Neutrophil (primary cell): ENCODE data around the gene GPR15LG.
"Not testable (repeated sequence)": the region's sequence is repeated elsewhere in the genome, so short reads cannot be mapped to it uniquely, and the experiment has no call there.

Experiments
- H3K27ac ChIP-seq: fragments of 200-600 bp; sonication (generic); 2 replicates; pipeline ENCODE4 v1.5.1; 2016; ENCODE audit warnings: mild to moderate bottlenecking, moderate library complexity
- H3K27me3 ChIP-seq: fragments of 200-600 bp; sonication (generic); 2 replicates; pipeline ENCODE4 v1.6.0; 2016; ENCODE audit warnings: mild to moderate bottlenecking
- H3K36me3 ChIP-seq: fragments of 200-600 bp; sonication (generic); 2 replicates; pipeline ENCODE4 v1.5.1; 2017
- H3K4me1 ChIP-seq, 2 experiments: fragments of 200-600 bp in 1 of 2; sonication (generic) in 1 of 2; 1 replicate in 1 of 2; 2 replicates in 1 of 2; pipeline versions ENCODE4 v1.5.1 to v1.6.1; 2013 to 2016; ENCODE audit warnings: low read depth in 1 of 2, low read length in 1 of 2, mild to moderate bottlenecking in 1 of 2, moderate library complexity in 1 of 2; ENCODE audit not compliant: control insufficient read depth in 1 of 2, insufficient read depth in 1 of 2
- H3K4me3 ChIP-seq, 2 experiments: fragments of 200-600 bp in 1 of 2; sonication (generic) in 1 of 2; 1 replicate in 1 of 2; 2 replicates in 1 of 2; pipeline ENCODE4 v1.5.1; 2013 to 2016; ENCODE audit warnings: low read depth in 1 of 2, low read length in 1 of 2, mild to moderate bottlenecking in 1 of 2, moderate library complexity in 1 of 2
- H3K9me3 ChIP-seq: fragments of 200-600 bp; sonication (generic); 2 replicates; pipeline ENCODE4 v1.5.1; 2016
- TF ChIP-seq, protein P1 (sequence below): fragments of 200-600 bp; sonication (generic); IDR thresholded peaks from 2 replicates; pipeline ENCODE4 v1.5.1; 2016; ENCODE audit warnings: antibody characterized with exemption

Gene GPR15LG

DNA sequence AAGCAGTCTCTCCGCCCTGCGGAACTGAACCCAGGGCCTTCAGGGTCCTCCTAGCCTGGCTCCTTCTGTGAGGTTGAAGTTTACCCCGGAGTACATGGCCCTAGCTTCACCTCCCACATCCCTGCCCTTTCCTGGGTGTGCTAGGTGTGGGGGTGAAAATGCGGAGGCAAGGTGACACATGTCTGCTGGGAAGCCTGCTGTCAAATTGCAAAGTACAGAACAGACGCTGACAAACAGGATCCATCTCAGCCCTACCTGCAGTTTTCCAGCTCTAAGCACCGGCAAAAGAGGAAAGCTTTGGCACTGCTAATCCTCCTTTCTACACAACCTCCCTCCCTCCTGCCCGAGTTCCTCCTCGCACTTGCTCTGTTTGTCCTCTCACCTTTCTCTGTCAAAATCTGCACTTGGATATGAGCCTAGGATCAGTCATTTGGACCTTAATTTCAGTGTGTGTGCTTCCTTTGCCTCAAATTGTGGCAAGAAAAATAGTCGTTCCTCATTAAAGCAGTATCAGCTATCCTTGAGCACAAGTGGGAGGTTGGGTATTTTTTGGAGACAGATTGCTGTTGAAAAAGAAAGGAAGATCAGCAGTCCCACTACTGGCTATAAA lies 14.4 kb upstream of the GPR15LG start:
- Histone ChIP-seq H3K4me1 (peaks cover 45 to 47% of the 10 kb centered on the region in 2 experiments), H3K9me3 (no peaks in the 10 kb centered on the region), H3K27me3 (peaks cover 11% of the 10 kb centered on the region), H3K4me3 (peak overlapping the region in 1 of 2 experiments; percentile 31), H3K36me3 (peaks cover 5% of the 10 kb centered on the region), H3K27ac (peak overlapping the region; percentile 39)
- TF ChIP-seq, protein P1, sequence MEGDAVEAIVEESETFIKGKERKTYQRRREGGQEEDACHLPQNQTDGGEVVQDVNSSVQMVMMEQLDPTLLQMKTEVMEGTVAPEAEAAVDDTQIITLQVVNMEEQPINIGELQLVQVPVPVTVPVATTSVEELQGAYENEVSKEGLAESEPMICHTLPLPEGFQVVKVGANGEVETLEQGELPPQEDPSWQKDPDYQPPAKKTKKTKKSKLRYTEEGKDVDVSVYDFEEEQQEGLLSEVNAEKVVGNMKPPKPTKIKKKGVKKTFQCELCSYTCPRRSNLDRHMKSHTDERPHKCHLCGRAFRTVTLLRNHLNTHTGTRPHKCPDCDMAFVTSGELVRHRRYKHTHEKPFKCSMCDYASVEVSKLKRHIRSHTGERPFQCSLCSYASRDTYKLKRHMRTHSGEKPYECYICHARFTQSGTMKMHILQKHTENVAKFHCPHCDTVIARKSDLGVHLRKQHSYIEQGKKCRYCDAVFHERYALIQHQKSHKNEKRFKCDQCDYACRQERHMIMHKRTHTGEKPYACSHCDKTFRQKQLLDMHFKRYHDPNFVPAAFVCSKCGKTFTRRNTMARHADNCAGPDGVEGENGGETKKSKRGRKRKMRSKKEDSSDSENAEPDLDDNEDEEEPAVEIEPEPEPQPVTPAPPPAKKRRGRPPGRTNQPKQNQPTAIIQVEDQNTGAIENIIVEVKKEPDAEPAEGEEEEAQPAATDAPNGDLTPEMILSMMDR, result no peak

GRCh38 chr10:84160663-84161362 lies 12.8 kb upstream of the GPR15LG start:
- no peaks in the 10 kb centered on the region for H3K36me3 ChIP-seq
- H3K4me3 ChIP-seq, result no peak overlapping the region
- H3K27me3 ChIP-seq, result peaks cover 27% of the 10 kb centered on the region
- TF ChIP-seq, protein P1, result no peak
- H3K4me1 ChIP-seq, result peaks cover 34 to 36% of the 10 kb centered on the region in 2 experiments
- H3K27ac ChIP-seq, result no peak overlapping the region
- H3K9me3 ChIP-seq, result no peaks in the 10 kb centered on the region

- Histone ChIP-seq H3K27me3 (peaks cover 27% of the 10 kb centered on the region), H3K9me3 (no peaks in the 10 kb centered on the region), H3K4me1 (peaks cover 4 to 5% of the 10 kb centered on the region in 2 experiments), H3K27ac (no peak overlapping the region), H3K36me3 (no peaks in the 10 kb centered on the region), H3K4me3 (no peak overlapping the region)
- TF ChIP-seq, protein P1, result no peak
These were observed 9.6 kb upstream of the GPR15LG start for GRCh38 chr10:84163996-84164395.

DNA sequence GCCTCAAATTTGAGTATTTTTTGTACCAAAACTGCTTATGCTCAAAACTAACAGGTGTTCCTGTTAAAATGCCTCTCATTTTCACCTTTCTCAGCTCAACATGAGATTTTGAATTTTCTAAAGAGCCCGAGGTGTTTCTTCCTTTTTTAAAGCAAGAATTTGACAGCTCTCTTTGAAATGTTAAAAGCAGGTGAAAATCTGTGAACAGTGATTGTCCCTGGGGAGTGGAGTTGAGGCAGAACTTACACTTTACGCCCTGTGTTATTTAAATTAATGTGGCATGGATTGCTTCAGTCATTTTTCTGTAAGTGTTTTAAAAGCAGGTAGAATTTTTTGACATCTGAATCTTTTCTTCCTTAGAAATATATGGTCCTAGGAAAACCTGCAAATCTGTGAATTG lies 9.2 kb upstream of the GPR15LG start:
- Histone ChIP-seq H3K9me3 (no peaks in the 10 kb centered on the region), H3K27me3 (peaks cover 27% of the 10 kb centered on the region), H3K4me3 (no peak overlapping the region), H3K4me1 (peaks cover 0 to under 1% of the 10 kb centered on the region in 2 experiments), H3K36me3 (no peaks in the 10 kb centered on the region), H3K27ac (no peak overlapping the region)
- TF ChIP-seq, protein P1, result no peak

DNA sequence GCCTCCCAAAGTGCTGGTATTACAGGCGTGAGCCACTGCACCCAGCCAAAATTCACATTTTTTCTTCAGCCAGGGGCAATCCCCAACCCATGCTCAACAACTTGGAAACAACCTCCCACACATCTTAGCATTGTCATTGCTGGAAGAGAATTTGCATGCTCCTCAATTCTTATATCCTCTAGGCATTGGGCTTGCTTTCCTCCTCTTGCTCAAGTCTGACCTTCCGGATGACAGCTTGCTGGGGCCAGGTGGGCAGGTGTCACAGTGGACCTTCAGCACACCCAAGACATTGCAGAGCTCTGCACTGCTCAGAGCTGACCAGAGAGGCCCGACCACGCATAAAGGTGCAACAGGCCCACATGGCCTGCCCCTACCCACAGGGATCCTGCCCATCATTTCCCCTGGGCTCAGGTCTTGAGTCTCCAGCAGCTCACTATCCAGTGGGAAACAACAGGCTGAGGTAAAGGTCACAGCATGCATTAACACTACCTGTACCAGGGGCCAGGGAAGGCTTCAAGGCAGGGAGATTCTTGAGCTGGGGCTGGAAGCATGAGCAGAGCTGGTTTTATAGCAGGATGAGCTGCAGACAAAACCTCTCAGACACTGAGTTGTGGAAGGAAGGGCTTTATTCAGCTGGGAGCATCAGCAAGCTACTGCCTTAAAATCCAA lies 6.8 kb upstream of the GPR15LG start:
- TF ChIP-seq, protein P1, result no peak
- H3K36me3 ChIP-seq, result no peaks in the 10 kb centered on the region
- H3K9me3 ChIP-seq, result no peaks in the 10 kb centered on the region
- no peak overlapping the region for H3K27ac ChIP-seq
- H3K4me3 ChIP-seq, result no peak overlapping the region
- peaks cover 27% of the 10 kb centered on the region for H3K27me3 ChIP-seq
- H3K4me1 ChIP-seq, result no peaks in the 10 kb centered on the region

- not testable (repeated sequence) for H3K4me1 ChIP-seq, H3K4me3 ChIP-seq, H3K9me3 ChIP-seq, H3K36me3 ChIP-seq, H3K27ac ChIP-seq
- peaks cover 27% of the 10 kb centered on the region for H3K27me3 ChIP-seq
These were observed 6.3 kb upstream of the GPR15LG start for GRCh38 chr10:84167289-84167653.

DNA sequence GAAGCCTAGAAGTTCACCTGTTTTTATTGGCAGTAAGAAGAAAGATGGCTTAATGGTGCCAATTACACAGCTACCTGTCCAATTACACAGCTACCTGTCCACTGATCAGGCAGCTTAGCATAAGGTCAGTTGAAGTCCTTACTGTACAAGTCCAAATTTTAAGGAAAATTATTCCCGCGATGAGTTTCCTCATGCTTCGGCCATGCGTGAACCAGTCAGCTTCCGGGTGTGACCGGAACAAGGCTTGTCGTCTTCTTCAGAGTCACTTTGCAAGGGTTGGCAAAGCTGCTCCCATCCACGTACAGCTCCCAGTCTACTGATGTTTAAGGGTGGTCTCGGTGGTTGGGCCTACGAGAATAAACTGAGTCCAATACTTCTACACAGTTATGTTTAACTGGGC lies 5.2 kb upstream of the GPR15LG start:
- not testable (repeated sequence) for H3K36me3 ChIP-seq, H3K4me1 ChIP-seq

GRCh38 chr10:84171237-84171636 lies 2.4 kb upstream of the GPR15LG start:
- H3K4me3 ChIP-seq, H3K36me3 ChIP-seq, H3K27ac ChIP-seq: not testable (repeated sequence)

More for the DNA sequence above, 5.2 kb upstream of the GPR15LG start:
- not testable (repeated sequence) for H3K4me3 ChIP-seq, H3K9me3 ChIP-seq, H3K27ac ChIP-seq
- H3K27me3 ChIP-seq, result peaks cover 24% of the 10 kb centered on the region

More at GRCh38 chr10:84171237-84171636, 2.4 kb upstream of the GPR15LG start:
- H3K27me3 ChIP-seq, H3K9me3 ChIP-seq, H3K4me1 ChIP-seq: not testable (repeated sequence)
